A673 (cell line): ENCODE results near the gene USP32. TPM values are rescaled to one million over a fixed set of nuclear protein-coding genes. Genes with fewer than 3 reads are reported as not detected.
"Not testable (repeated sequence)": the region's sequence is repeated elsewhere in the genome, so short reads cannot be mapped to it uniquely, and the experiment has no call there.

Source experiments
- BruUV-seq: library from RNA; stranded (reverse); fragments of 400-500 nt; replicated peaks from 2 replicates; lab custom pipeline; 2021; lab: Mats Ljungman, UMichigan
- CTCF ChIA-PET: fragments of 300-600 bp; sonication (Branson Sonifier 250); formaldehyde crosslinking; loops from one replicate; lab custom pipeline; 2022; ENCODE audit warnings: antibody characterized with exemption; lab: Charles Lee
- POLR2A ChIA-PET: fragments of 300-600 bp; sonication (Branson Sonifier 250); formaldehyde crosslinking; loops from one replicate; lab custom pipeline; 2022; ENCODE audit warnings: antibody characterized with exemption; ENCODE audit not compliant: low non-redundant PET; lab: Charles Lee
- DNase-seq: peaks from one replicate; pipeline ENCODE4 v3.0.0-alpha.2; 2015; ENCODE audit warnings: low spot score
- H3K27ac ChIP-seq: fragments of 200-600 bp; sonication (generic); 2 replicates; pipeline ENCODE4 v1.5.1; 2016; ENCODE audit warnings: mixed run types, low read depth, mild to moderate bottlenecking, mixed read lengths, antibody characterized with exemption, low read length; ENCODE audit not compliant: poor library complexity, severe bottlenecking
- H3K27me3 ChIP-seq: fragments of 200-600 bp; sonication (generic); replicated peaks from 2 replicates; pipeline ENCODE4 v1.6.1; 2017; ENCODE audit warnings: mixed run types, low read depth, mild to moderate bottlenecking, mixed read lengths, antibody characterized with exemption, low read length; ENCODE audit not compliant: insufficient read depth, poor library complexity
- H3K36me3 ChIP-seq: fragments of 200-600 bp; sonication (generic); 2 replicates; pipeline ENCODE4 v1.6.1; 2016; ENCODE audit warnings: mixed run types, mild to moderate bottlenecking, mixed read lengths, antibody characterized with exemption, low read length; ENCODE audit not compliant: insufficient read depth, poor library complexity, severe bottlenecking
- H3K4me1 ChIP-seq: fragments of 200-600 bp; sonication (generic); 2 replicates; pipeline ENCODE4 v1.6.1; 2017; ENCODE audit warnings: mixed run types, mild to moderate bottlenecking, mixed read lengths, antibody characterized with exemption, low read length; ENCODE audit not compliant: insufficient read depth, poor library complexity, severe bottlenecking
- H3K4me3 ChIP-seq: fragments of 200-600 bp; sonication (generic); 2 replicates; pipeline ENCODE4 v1.5.1; 2016; ENCODE audit warnings: low read depth, mixed run types, mild to moderate bottlenecking, mixed read lengths, low read length; ENCODE audit not compliant: poor library complexity, severe bottlenecking
- H3K9me3 ChIP-seq: fragments of 200-600 bp; sonication (generic); 2 replicates; pipeline ENCODE4 v1.6.1; 2016; ENCODE audit warnings: mixed run types, low read depth, mild to moderate bottlenecking, mixed read lengths, antibody characterized with exemption, low read length; ENCODE audit not compliant: poor library complexity, severe bottlenecking
- EZH2 ChIP-seq: fragments of 200-600 bp; sonication (generic); IDR thresholded peaks from 2 replicates; pipeline ENCODE4 v1.6.1; 2017; ENCODE audit warnings: borderline replicate concordance, low read depth, mild to moderate bottlenecking, mixed read lengths, antibody characterized with exemption, low read length; ENCODE audit not compliant: poor library complexity, severe bottlenecking
- intact Hi-C: fragments of 100-400 bp; cut with micrococcal nuclease; formaldehyde crosslinking; loops from one replicate; pipeline ENCODE4 v1.10.0; 2022; ENCODE audit not compliant: unreplicated experiment
- total RNA-seq: library from RNA; stranded (reverse); gene quantifications from 2 replicates; pipeline ENCODE4 v1.2.3, GENCODE V29; 2021
- TF ChIP-seq, protein P1 (sequence below): fragments of 300-800, 200-600 bp; sonication (generic); conservative IDR thresholded peaks from 2 replicates; pipeline ENCODE4 v1.5.1; 2017; ENCODE audit warnings: low read depth, mild to moderate bottlenecking, antibody characterized with exemption, low read length, moderate library complexity, mixed read lengths

USP32 gene
- total RNA-seq, 1 experiment from 2014 or later = 54.8 TPM

DNA sequence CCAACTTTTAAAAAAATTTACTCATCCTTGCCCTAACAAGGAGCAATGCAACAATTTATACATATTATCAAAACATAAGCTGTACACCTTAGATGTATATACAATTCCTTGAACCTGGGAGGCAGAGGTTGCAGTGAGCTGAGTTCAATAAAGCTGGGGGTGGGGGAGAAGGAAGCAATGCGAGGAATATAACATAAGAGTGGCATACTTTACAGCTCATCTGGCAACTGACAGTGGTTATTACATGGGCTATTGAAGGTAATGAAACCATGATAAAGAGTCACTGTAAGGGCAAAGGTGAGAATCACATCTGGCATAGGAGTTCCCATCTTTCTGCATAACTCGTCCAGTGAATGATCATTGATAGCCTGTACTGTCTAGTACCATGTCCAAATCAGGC is 198.5 kb downstream of the USP32 start:
- no peak for TF ChIP-seq EZH2
- TF ChIP-seq, protein P1, sequence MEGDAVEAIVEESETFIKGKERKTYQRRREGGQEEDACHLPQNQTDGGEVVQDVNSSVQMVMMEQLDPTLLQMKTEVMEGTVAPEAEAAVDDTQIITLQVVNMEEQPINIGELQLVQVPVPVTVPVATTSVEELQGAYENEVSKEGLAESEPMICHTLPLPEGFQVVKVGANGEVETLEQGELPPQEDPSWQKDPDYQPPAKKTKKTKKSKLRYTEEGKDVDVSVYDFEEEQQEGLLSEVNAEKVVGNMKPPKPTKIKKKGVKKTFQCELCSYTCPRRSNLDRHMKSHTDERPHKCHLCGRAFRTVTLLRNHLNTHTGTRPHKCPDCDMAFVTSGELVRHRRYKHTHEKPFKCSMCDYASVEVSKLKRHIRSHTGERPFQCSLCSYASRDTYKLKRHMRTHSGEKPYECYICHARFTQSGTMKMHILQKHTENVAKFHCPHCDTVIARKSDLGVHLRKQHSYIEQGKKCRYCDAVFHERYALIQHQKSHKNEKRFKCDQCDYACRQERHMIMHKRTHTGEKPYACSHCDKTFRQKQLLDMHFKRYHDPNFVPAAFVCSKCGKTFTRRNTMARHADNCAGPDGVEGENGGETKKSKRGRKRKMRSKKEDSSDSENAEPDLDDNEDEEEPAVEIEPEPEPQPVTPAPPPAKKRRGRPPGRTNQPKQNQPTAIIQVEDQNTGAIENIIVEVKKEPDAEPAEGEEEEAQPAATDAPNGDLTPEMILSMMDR = no peak
- Histone ChIP-seq H3K36me3 (peaks cover 9% of the 10 kb centered on the region), H3K4me1 (no peaks in the 10 kb centered on the region), H3K27me3 (no peaks in the 10 kb centered on the region), H3K27ac (no peak overlapping the region), H3K9me3 (no peaks in the 10 kb centered on the region), H3K4me3 (no peak overlapping the region)
- POLR2A ChIA-PET = no interaction called here
- no peak for DNase-seq
- intact Hi-C loops = no loop called here
- CTCF ChIA-PET = no interaction called here
- BruUV-seq = no TSS peak

- POLR2A ChIA-PET, H3K36me3 ChIP-seq: not testable (repeated sequence)
Observed at GRCh38 chr17:60193032-60193431, 198.9 kb downstream of the USP32 start.

GRCh38 chr17:60190032-60190431 is 201.9 kb downstream of the USP32 start:
- POLR2A ChIA-PET, H3K9me3 ChIP-seq, H3K36me3 ChIP-seq, CTCF ChIA-PET, H3K27ac ChIP-seq, DNase-seq, H3K27me3 ChIP-seq, BruUV-seq, intact Hi-C loops, H3K4me3 ChIP-seq: not testable (repeated sequence)
- peaks cover 25% of the 10 kb centered on the region for H3K4me1 ChIP-seq

More at GRCh38 chr17:60193032-60193431, 198.9 kb downstream of the USP32 start:
- CTCF ChIA-PET, BruUV-seq, H3K4me1 ChIP-seq, H3K27ac ChIP-seq, H3K9me3 ChIP-seq, intact Hi-C loops, H3K27me3 ChIP-seq, H3K4me3 ChIP-seq, DNase-seq: not testable (repeated sequence)

DNA sequence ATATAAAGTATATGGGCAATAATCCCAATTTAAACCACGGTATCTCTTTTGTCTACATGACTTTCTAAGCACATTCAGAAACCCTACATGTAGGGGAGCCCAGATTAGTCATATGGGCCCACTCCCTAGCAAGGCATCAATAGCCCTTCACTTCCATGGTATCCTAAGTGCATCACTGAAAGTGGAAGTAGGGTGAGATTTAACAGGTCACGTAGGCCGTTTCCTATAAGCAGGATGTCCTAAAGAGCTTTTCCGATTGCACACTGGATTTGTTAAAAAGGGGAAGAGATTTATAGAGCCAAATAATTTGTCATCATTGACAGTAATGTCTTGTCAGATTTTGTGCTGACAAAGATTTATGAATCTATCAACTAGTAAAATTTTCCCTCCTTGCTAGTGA is 203.2 kb downstream of the USP32 start:
- Histone ChIP-seq H3K27ac (no peak overlapping the region), H3K9me3 (no peaks in the 10 kb centered on the region), H3K4me1 (peaks cover 25% of the 10 kb centered on the region), H3K36me3 (peaks cover 12% of the 10 kb centered on the region), H3K4me3 (no peak overlapping the region), H3K27me3 (no peaks in the 10 kb centered on the region)
- POLR2A ChIA-PET = no interaction called here
- no peak for DNase-seq
- intact Hi-C loops = no loop called here
- CTCF ChIA-PET = no interaction called here
- no TSS peak for BruUV-seq
- TF ChIP-seq, protein P1 = no peak
- no peak for TF ChIP-seq EZH2

DNA sequence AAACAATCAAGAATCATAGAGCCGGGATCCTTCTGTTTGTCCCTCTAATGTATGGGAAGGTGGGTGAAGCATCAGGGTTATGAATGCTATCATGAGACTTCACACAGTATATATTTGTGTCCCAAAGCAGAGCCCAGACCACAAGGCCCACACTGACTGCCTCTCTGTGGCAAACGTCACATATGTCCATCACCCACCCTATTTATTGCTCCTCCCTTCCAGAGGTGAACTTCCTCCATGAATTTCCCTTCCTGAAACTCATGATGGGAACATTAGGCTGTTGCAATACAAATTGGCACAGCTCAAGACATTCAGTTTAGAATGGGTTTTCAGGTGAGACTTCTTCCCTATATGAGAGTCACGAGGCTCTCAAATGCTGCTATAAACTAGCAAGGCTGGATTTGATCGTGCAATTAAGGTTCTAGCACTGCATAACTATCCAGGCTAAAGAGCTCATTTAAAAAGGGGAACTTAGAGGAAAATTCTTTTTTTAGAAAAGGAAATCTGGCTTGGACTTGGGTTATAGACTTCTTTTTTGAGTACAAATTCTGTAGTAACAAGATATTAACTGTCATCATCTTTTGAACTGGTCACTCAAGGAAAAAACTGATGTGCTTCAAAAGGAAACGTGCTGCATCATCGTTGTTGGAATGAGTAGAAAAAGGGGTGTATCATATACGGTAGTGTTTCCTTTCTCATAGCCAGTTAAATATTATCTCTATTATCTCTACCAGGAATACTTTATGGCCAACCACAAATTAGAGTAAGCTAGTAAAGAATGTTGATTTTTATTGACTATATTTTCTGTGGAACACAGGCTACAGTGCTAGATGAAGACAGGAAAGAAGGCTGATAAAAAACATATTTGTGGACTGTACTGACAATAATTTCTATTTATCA is 204.8 kb downstream of the USP32 start:
- intact Hi-C loops, H3K9me3 ChIP-seq, H3K27me3 ChIP-seq, POLR2A ChIA-PET, H3K4me3 ChIP-seq, CTCF ChIA-PET, BruUV-seq: not testable (repeated sequence)
- Histone ChIP-seq H3K4me1 (peaks cover 25% of the 10 kb centered on the region), H3K27ac (peak overlapping the region; percentile 69), H3K36me3 (peaks cover 12% of the 10 kb centered on the region)
- DNase-seq = peak; percentile 60

DNA sequence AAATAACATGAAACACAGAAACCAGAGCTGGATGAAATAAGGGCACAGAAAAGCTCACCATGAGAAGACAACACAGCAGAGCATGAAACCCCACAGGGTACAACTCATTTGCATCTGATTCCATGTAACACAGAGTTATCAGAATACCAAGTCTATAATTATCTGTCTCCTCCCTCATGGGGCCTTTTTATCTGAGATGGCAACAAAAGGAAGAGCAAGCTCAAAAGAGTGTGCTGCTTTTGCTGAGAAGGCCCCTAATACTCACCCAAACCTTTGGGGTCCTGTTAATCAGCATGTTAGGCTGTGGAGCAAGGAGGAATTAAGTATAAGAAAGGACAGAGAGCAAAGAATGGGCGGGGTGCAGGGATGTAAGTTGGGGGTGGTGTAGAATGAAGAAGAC is 205.6 kb downstream of the USP32 start:
- POLR2A ChIA-PET, BruUV-seq, H3K9me3 ChIP-seq, H3K4me3 ChIP-seq, intact Hi-C loops, H3K27me3 ChIP-seq, DNase-seq, CTCF ChIA-PET: not testable (repeated sequence)
- Histone ChIP-seq H3K36me3 (peaks cover 12% of the 10 kb centered on the region), H3K27ac (peak overlapping the region; percentile 69), H3K4me1 (peaks cover 25% of the 10 kb centered on the region)
